ENCODE data around the gene POP7.

The POP7 gene

DNA sequence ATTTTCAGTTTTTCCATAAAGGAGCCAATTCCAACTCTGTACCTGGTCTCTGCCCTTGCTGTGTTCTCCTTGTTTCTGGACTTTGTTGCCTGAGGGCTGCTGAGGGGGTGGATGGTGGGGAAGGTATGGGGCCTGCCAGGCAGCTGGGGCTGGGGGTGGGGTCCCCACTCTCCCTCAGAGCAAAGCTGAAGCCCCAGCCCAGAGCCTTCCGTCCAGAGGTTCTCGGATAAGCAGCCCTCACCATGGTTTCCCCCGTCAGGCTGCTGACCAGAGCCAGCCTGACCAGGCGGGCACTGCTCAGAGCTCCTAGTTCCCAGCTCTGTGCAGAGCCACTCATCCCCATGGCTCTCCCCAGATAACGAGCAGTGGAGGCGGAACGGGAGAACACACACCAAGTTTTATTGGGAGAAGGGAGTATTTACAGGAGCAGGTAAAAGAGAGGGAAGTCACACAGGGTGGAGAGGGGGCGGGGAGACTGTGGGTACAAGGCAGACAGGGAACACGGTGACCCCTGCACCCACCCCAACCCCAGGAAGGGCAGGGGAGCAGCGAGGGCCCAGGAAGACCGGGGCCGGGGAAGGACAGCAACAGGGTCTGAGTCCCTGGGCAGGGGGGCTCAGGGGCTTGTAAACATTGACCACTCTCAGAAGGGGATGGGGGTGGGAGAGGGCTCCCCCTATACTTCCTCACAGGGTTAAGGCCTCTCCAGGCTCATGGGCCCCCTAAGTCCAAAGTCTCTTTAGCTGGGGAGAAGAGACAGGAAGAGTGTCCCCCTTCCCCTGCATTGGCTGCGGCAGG lies 26.6 kb upstream of the POP7 start:
- no peak for DNase-seq (ENCODE audit: low read depth)

GRCh38 chr7:100679927-100680575 lies 25.9 kb upstream of the POP7 start:
- DNase-seq (ENCODE audit: low read depth) = no peak

- DNase-seq (ENCODE audit: low read depth) = no peak
These were observed 25.2 kb upstream of the POP7 start for GRCh38 chr7:100680576-100681271.

DNA sequence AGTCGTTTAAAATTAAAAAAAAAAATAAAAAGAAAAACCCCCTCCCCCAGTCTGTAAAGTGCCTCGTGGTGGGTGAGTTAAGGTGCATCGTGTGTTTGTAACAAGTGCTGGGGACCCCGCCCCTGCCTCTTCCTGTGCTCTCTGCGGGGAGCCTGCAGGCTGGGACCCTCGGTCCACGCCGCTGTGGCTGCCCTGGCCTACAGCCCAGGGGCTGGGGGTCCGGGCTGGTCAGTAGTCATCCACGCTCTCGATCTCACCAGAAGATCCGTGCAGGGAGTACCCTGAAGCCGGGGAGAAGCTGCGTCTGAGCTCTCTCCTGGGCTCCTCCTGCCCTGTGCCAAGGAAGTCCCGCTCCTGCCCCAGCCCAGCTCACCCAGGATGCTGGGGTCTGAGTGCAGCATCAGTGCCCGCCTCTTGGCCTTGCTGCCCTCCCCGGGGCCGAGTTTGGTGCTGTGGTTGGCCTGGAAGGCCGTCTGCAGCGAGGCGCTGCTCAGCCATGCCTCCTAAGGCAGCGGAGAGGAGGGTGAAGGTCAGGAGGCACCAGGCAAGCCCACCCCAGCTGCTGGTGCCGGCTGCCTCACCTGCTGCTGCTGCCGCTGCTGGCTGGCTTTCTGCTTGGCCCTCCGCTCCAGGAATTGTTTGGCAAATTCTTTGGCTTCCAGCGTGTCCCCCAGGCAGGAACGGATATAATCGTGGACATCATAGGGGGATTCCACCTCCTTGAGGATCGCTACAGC lies 24.3 kb upstream of the POP7 start:
- DNase-seq (ENCODE audit: low read depth) = no peak

DNA sequence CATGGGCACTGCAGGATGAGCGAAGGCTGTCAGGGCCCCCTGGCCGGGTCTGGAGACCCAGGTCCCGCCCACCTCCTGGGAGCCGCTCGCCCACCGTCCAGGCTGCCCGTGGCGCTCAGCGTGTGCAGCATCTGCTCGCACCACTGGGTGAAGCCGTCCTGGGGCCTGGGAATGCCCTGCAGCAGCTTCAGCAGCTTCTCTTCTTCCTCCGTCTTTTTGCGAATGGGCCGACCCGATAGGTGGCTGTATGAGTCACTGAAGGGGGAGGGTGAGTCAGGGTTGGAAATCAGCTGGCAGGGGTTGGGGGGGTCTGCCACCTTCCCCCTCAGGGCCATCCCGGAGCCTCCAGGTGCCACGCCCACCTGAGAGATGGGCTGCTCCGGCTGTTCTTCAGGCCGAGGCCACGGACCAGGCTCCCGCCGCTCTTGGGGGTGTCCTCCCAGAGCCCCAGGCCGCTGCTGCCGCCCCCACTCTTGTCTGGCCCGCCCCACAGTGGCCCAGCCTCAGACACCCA lies 23.6 kb upstream of the POP7 start:
- no peak for DNase-seq (ENCODE audit: low read depth)

- no peak for DNase-seq (ENCODE audit: low read depth)
These were observed 22.8 kb upstream of the POP7 start for GRCh38 chr7:100682991-100683658.

DNA sequence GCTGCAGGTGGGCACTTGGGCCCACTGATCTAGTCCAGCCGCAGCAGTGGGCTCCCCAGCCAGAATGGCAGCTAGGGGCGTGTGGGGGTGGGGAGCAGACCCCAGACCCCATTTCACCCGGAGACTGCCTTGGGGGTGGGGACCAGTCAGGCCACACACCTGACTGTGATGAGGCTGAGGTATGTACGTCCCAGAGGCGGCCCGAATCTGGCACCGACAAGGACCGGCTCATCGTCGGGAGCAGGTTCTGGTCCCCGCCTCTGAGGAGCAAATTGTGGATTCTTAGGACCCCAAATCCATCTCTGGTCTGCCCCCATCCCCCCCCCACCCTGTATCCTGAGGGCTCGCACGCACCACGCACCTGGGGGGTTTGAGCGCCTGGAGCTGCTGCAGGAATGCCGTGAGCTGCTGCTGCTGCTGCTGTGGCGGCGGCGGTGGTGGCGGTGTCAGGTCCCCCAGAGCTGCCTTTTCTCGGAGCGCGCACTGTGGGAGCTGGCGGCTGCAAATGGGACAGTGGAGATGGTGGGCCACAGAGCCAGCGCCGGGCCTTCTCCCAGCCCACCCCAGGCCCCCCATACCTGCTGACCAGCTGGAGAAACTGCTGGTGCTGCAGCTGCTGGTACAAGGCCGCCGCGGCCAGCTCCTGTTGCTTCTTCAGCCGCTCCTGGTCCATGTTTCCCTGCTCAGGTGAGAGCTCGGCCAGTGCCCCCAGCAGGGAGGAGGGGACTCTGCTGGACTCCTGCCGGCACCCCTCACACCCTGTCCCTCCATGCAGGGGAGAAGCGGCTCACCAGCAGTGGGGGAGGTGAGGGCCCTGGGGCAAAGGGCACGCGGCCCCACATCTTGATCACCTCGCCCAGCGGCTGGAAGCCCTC lies 22.0 kb upstream of the POP7 start:
- DNase-seq (ENCODE audit: low read depth) = no peak

GRCh38 chr7:100684534-100685042 lies 21.3 kb upstream of the POP7 start:
- DNase-seq (ENCODE audit: low read depth) = no peak

DNA sequence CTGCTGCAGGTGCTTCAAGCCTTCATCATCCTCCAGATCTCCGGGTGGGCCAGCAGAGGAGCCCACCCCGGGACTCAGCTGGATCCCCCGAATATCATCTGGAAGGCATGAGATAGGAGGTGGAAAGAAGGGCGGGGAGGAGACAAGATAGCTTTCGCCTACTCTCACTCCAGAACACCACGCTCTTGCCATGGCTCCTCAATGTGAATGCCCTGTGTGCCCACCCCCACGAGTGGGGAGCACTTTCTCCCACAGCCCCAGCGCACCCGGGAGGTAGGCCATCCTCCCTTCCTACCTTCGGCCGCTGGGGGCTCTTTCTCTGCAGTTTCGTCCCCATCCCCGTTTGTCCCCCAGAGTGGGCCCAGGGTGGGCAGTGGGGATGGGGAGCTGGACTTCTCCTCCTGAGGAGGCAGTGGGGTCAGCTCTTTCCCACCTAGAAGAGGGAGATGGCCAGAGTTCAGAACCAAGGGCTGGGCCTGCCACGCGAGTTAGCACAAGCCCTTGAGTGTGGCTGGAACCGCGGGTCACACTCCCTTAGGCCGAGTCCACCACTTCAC lies 20.8 kb upstream of the POP7 start:
- DNase-seq (ENCODE audit: low read depth) = no peak

GRCh38 chr7:100685631-100686145 lies 20.2 kb upstream of the POP7 start:
- no peak for DNase-seq (ENCODE audit: low read depth)

- no peak for DNase-seq (ENCODE audit: low read depth)
These were observed 19.6 kb upstream of the POP7 start for GRCh38 chr7:100686201-100686821.

DNA sequence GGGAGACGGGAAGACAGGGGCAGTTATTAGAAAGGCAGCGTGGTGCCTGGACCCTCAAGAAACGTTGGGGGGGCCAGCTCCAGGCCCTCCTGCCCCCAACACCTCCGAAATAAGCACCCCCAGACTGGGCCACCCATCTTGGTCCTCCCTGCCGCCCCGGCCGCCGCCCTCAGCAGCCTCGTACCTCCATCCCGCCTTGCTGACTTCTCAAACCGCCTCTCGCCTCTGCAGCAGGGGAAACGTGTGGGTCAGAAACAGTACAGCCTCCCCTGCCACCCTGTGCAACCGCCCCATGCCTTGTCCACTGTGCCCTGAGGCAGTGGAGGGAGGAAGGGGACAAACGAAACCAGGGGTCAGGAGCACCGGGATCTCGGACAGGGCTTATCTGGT lies 19.1 kb upstream of the POP7 start:
- DNase-seq (ENCODE audit: low read depth) = no peak

- DNase-seq (ENCODE audit: low read depth) = no peak
These were observed 18.7 kb upstream of the POP7 start for GRCh38 chr7:100687261-100687660.

DNA sequence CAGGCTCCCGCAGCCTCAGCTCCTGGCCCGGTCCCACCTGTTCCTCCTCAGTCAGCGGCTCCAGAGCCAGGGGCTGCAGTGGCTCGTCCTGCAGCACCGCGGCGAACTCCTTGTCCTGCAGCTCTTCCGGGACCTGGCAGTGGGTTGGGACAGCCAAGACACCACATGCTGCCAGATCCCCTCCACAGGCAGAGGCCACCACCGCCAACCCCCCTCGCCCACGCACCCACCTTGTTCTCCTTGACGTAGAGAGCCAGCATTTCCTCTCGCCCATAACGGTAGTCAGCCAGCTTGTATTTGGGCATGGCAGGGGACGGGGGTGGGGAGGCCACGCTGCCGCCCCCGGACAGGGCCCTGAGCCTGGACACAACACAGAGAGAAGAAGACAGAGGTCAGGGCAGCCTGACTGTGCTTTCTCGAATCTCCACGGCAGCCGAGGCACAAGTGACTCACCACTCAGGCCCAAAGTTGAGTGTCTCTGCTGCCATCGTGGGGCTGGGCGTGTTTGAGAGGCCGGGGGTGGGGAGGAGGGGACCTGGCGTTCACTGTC lies 18.1 kb upstream of the POP7 start:
- DNase-seq (ENCODE audit: low read depth) = no peak

GRCh38 chr7:100688326-100688860 lies 17.5 kb upstream of the POP7 start:
- no peak for DNase-seq (ENCODE audit: low read depth)

GRCh38 chr7:100689230-100690135 lies 16.4 kb upstream of the POP7 start:
- no peak for DNase-seq (ENCODE audit: low read depth)

DNA sequence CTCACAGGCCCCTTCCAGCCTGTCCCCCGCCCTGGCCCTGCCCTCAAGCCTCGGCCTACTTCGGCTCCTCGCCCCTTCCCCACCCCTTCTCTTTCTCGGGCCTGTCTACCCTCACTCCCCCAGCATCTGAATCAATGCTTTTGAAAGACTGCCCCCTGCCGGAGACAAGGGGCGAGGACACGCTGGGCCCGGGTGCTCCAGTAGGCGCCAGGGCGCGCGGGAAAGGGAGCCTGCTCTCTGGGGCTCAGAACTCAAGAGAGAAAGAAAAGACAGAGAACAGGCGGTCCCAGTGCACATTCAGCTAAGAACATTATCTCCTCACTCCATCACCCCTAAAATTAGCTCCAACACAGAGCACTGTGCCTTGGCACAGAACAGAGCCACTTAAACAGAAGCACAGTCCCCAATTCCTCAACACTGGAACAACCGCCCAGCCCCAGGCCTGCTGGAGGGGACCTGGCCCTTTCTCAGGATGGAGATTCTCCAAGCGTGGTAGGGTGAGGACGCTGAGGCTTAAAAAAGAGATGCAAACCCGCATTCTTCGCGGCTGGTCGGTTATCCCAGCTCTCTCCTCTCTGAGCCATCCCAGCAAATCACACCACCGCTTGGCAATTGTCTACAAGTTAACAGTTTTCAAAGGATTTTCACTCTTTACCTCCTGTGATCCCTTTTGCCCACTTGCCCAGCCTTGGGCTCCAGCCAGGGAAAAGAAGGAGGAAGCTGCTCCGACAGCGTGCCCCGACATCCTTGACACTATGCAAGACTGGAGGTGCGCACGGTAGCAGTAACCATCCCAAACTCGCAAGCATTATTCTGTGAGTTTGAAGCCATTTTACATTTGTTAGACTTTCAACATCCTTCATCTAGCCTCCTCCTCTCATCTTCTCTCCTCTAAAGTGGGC lies 14.0 kb upstream of the POP7 start:
- DNase-seq (ENCODE audit: low read depth) = peak; percentile 61

All from activated T-helper 1 cell treated with Interleukin-2 at 50 U/mL for 16 hours (primary cell).